PC-9 (cell line): Measurements from ENCODE around the gene UBA1. TPM values are rescaled to one million over a fixed set of nuclear protein-coding genes. Genes with fewer than 3 reads are reported as not detected.

Source experiments
- BruUV-seq: library from RNA; stranded (reverse); fragments of 400-500 nt; replicated peaks from 2 replicates; lab custom pipeline; 2021; lab: Mats Ljungman, UMichigan
- CTCF ChIA-PET: fragments of 300-600 bp; sonication (Branson Sonifier 250); formaldehyde crosslinking; loops from one replicate; lab custom pipeline; 2022; ENCODE audit warnings: antibody characterized with exemption; lab: Charles Lee
- POLR2A ChIA-PET: fragments of 300-600 bp; sonication (Branson Sonifier 250); formaldehyde crosslinking; loops from one replicate; lab custom pipeline; 2022; ENCODE audit warnings: antibody characterized with exemption; ENCODE audit not compliant: unreplicated experiment; lab: Charles Lee
- DNase-seq, 2 experiments: peaks; one replicate each; pipeline versions ENCODE4 v3.0.0 to v3.0.0-alpha.2; 2015 to 2022; ENCODE audit warnings: mixed read lengths in 1 of 2
- H2AFZ ChIP-seq: fragments of 200-600 bp; sonication (generic); 2 replicates; pipeline ENCODE4 v1.8.1; 2017; ENCODE audit warnings: antibody characterized with exemption
- H3F3A ChIP-seq: fragments of 200-600 bp; sonication (generic); 2 replicates; pipeline ENCODE4 v1.8.1; 2017; ENCODE audit warnings: antibody characterized with exemption, mild to moderate bottlenecking, low read depth; ENCODE audit not compliant: insufficient read depth
- H3K27ac ChIP-seq: fragments of 200-600 bp; sonication (generic); 2 replicates; pipeline ENCODE4 v1.6.1; 2016; ENCODE audit warnings: mixed run types
- H3K27me3 ChIP-seq: fragments of 200-600 bp; sonication (generic); 2 replicates; pipeline ENCODE4 v1.6.1; 2016; ENCODE audit warnings: low read depth, mixed run types; ENCODE audit not compliant: insufficient read depth
- H3K36me3 ChIP-seq: fragments of 200-600 bp; sonication (generic); 2 replicates; pipeline ENCODE4 v1.6.1; 2016; ENCODE audit warnings: low read depth, mixed run types
- H3K4me1 ChIP-seq: fragments of 200-600 bp; sonication (generic); replicated peaks from 2 replicates; pipeline ENCODE4 v1.6.1; 2016; ENCODE audit warnings: mixed run types; ENCODE audit not compliant: insufficient read depth
- H3K4me2 ChIP-seq: fragments of 200-600 bp; sonication (generic); 2 replicates; pipeline ENCODE4 v1.6.1; 2017; ENCODE audit warnings: mixed run types
- H3K4me3 ChIP-seq: fragments of 200-600 bp; sonication (generic); 2 replicates; pipeline ENCODE4 v1.6.1; 2016; ENCODE audit warnings: mixed run types
- H3K79me2 ChIP-seq: fragments of 200-600 bp; sonication (generic); 2 replicates; pipeline ENCODE4 v1.6.1; 2017; ENCODE audit warnings: low read depth, mixed run types
- H3K9me2 ChIP-seq: fragments of 200-600 bp; sonication (generic); 2 replicates; pipeline ENCODE4 v1.8.1; 2017; ENCODE audit warnings: mild to moderate bottlenecking; ENCODE audit not compliant: insufficient read depth
- H3K9me3 ChIP-seq: fragments of 200-600 bp; sonication (generic); 2 replicates; pipeline ENCODE4 v1.8.1; 2016; ENCODE audit warnings: low read depth; ENCODE audit not compliant: insufficient read depth
- H4K20me1 ChIP-seq: fragments of 200-600 bp; sonication (generic); 2 replicates; pipeline ENCODE4 v1.8.1; 2017; ENCODE audit not compliant: insufficient read depth
- EZH2 ChIP-seq: fragments of 200-600 bp; sonication (generic); IDR thresholded peaks from 2 replicates; pipeline ENCODE4 v1.8.0; 2017; ENCODE audit warnings: antibody characterized with exemption, low read depth
- intact Hi-C: fragments of 100-400 bp; cut with micrococcal nuclease; formaldehyde crosslinking; loops from one replicate; pipeline ENCODE4 v1.10.0; 2022; ENCODE audit not compliant: unreplicated experiment
- total RNA-seq: library from RNA; stranded (reverse); gene quantifications from 2 replicates; pipeline ENCODE4 v1.2.3, GENCODE V29; 2021
- TF ChIP-seq, protein P1 (sequence below): fragments of 200-600 bp; sonication (generic); conservative IDR thresholded peaks from 2 replicates; pipeline ENCODE4 v1.6.1; 2017; ENCODE audit warnings: mixed run types, antibody characterized with exemption, mild to moderate bottlenecking, moderate library complexity

UBA1 gene
- total RNA-seq, 1 experiment from 2014 or later = 126 TPM

DNA sequence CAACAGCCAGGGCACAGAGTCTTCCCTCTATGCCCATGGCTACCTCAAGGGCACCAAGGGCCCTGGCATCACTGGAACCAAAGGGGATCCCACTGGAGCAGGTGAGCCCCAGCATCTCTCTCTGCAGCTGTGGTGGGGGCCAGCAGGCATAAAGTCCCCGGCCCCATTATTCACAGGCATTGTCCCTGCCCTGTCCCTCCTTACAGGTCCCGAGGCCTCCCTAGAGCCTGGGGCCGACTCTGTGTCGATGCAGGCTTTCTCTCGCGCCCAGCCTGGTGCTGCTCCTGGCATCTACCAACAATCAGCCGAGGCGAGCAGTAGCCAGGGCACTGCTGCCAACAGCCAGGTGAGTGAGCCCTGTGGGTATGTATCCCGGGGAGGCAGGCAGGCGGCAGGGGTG lies 12.3 kb upstream of the UBA1 start:
- Histone ChIP-seq H3K9me3 (no peaks in the 10 kb centered on the region), H4K20me1 (no peaks in the 10 kb centered on the region), H3K27ac (no peak overlapping the region), H3K79me2 (no peaks in the 10 kb centered on the region), H3K9me2 (no peaks in the 10 kb centered on the region), H2AFZ (no peak overlapping the region), H3K4me2 (no peak overlapping the region), H3K36me3 (no peaks in the 10 kb centered on the region), H3K4me1 (no peaks in the 10 kb centered on the region), H3K27me3 (no peaks in the 10 kb centered on the region), H3F3A (no peaks in the 10 kb centered on the region), H3K4me3 (no peak overlapping the region)
- no TSS peak for BruUV-seq
- no peak for DNase-seq
- ChIA-PET CTCF (no interaction called here), POLR2A (no interaction called here)
- intact Hi-C loops = no loop called here
- TF ChIP-seq, protein P1, sequence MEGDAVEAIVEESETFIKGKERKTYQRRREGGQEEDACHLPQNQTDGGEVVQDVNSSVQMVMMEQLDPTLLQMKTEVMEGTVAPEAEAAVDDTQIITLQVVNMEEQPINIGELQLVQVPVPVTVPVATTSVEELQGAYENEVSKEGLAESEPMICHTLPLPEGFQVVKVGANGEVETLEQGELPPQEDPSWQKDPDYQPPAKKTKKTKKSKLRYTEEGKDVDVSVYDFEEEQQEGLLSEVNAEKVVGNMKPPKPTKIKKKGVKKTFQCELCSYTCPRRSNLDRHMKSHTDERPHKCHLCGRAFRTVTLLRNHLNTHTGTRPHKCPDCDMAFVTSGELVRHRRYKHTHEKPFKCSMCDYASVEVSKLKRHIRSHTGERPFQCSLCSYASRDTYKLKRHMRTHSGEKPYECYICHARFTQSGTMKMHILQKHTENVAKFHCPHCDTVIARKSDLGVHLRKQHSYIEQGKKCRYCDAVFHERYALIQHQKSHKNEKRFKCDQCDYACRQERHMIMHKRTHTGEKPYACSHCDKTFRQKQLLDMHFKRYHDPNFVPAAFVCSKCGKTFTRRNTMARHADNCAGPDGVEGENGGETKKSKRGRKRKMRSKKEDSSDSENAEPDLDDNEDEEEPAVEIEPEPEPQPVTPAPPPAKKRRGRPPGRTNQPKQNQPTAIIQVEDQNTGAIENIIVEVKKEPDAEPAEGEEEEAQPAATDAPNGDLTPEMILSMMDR = no peak
- TF ChIP-seq EZH2 = no peak

DNA sequence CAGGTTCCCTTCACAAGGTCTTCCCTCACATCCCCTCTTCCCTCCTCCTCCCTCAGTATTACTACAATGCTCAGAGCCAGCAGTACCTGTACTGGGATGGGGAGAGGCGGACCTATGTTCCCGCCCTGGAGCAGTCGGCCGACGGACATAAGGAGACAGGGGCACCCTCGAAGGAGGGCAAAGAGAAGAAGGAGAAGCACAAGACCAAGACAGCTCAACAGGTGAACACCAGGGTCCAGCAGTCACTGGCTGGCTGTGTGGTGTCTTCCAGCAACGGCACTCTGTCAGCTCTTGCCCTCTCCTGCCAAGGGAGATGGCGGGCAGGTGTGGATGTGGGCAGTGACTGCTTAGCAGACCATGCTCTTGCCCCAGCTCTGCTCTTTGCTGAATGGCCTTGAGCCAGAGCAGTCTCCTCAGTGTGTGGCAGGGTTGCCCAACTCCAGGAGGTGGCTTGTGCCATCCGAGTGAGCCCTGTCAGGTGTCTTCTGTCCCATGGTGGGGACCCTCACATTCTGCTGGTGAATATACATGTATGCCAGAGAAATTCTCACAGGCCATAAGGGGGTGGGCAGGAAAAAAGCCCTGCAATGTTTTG lies 11.4 kb upstream of the UBA1 start:
- no peaks in the 10 kb centered on the region for H3K4me1 ChIP-seq
- TF ChIP-seq, protein P1 = no peak
- no peak for TF ChIP-seq EZH2
- no peaks in the 10 kb centered on the region for H3K79me2 ChIP-seq
- no peaks in the 10 kb centered on the region for H3K9me2 ChIP-seq
- no peak overlapping the region for H3K4me2 ChIP-seq
- H2AFZ ChIP-seq = no peak overlapping the region
- no peaks in the 10 kb centered on the region for H3K36me3 ChIP-seq
- BruUV-seq = no TSS peak
- H3K4me3 ChIP-seq = no peak overlapping the region
- no peak overlapping the region for H3K27ac ChIP-seq
- no peaks in the 10 kb centered on the region for H3K9me3 ChIP-seq
- ChIA-PET POLR2A (no interaction called here), CTCF (no interaction called here)
- no peak for DNase-seq
- intact Hi-C loops = no loop called here
- no peaks in the 10 kb centered on the region for H3K27me3 ChIP-seq
- no peaks in the 10 kb centered on the region for H3F3A ChIP-seq
- no peaks in the 10 kb centered on the region for H4K20me1 ChIP-seq

DNA sequence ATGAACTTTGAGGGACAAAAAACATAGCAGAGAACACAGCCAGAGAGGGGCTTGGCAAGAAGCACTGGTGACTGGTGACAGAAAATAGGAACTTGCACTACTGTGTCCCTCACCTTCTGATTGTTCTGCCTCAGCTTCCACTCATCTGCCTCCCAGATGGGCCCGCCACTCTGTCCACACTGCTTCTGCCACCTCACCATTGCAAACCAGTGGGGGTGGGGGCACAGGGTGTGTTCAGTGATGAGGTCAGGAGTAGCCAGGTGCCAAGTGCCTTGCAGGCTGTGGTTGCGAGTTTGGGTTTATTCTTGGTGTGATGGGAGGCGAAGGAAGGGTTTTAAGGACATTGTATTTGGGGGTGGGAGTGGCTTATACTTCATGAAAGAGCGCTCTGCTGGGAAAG lies 9.1 kb upstream of the UBA1 start:
- Histone ChIP-seq H3K9me3 (no peaks in the 10 kb centered on the region), H3K4me2 (no peak overlapping the region), H2AFZ (no peak overlapping the region), H3K27me3 (no peaks in the 10 kb centered on the region), H3K4me3 (no peak overlapping the region), H3K79me2 (no peaks in the 10 kb centered on the region), H4K20me1 (no peaks in the 10 kb centered on the region), H3K4me1 (no peaks in the 10 kb centered on the region), H3F3A (peaks cover 3% of the 10 kb centered on the region; the same call in 1 of the 2 replicates), H3K9me2 (no peaks in the 10 kb centered on the region), H3K36me3 (no peaks in the 10 kb centered on the region), H3K27ac (no peak overlapping the region)
- ChIA-PET CTCF (no interaction called here), POLR2A (no interaction called here)
- no peak for TF ChIP-seq EZH2
- TF ChIP-seq, protein P1 = no peak
- intact Hi-C loops = no loop called here
- BruUV-seq = no TSS peak
- DNase-seq = no peak
